ENCODE data around the gene SLC1A2.

Gene SLC1A2

GRCh38 chr11:35218956-35219355, 200.4 kb downstream of the SLC1A2 start:
- DNase-seq (ENCODE audit: low read depth): no peak
- no peak overlapping the region for H3K4me3 ChIP-seq (replicated peaks; ENCODE audit: low read depth, low read length)
- TF ChIP-seq CTCF (IDR thresholded peaks at IDR 0.05; ENCODE audit: low read length, missing control alignments): no peak

- H3K4me3 ChIP-seq (replicated peaks; ENCODE audit: low read depth, low read length): no peak overlapping the region
- no peak for DNase-seq (ENCODE audit: low read depth)
- TF ChIP-seq CTCF (IDR thresholded peaks at IDR 0.05; ENCODE audit: low read length, missing control alignments): no peak
Measured at GRCh38 chr11:35216962-35217678, 202.2 kb downstream of the SLC1A2 start.

GRCh38 chr11:35215945-35216344, 203.4 kb downstream of the SLC1A2 start:
- H3K4me3 ChIP-seq (replicated peaks; ENCODE audit: low read depth, low read length): no peak overlapping the region
- no peak for TF ChIP-seq CTCF (IDR thresholded peaks at IDR 0.05; ENCODE audit: low read length, missing control alignments)
- DNase-seq (ENCODE audit: low read depth): no peak

- no peak overlapping the region for H3K4me3 ChIP-seq (replicated peaks; ENCODE audit: low read depth, low read length)
- TF ChIP-seq CTCF (IDR thresholded peaks at IDR 0.05; ENCODE audit: low read length, missing control alignments): no peak
- peak; percentile 85 for DNase-seq (ENCODE audit: low read depth)
Measured at GRCh38 chr11:35214792-35215193, 204.6 kb downstream of the SLC1A2 start.

- no peak for TF ChIP-seq CTCF (IDR thresholded peaks at IDR 0.05; ENCODE audit: low read length, missing control alignments)
- no peak overlapping the region for H3K4me3 ChIP-seq (replicated peaks; ENCODE audit: low read depth, low read length)
- no peak for DNase-seq (ENCODE audit: low read depth)
Measured at GRCh38 chr11:35214226-35214770, 205.1 kb downstream of the SLC1A2 start.

GRCh38 chr11:35211952-35212351, 207.4 kb downstream of the SLC1A2 start:
- no peak for DNase-seq (ENCODE audit: low read depth)

More at GRCh38 chr11:35211952-35212351, 207.4 kb downstream of the SLC1A2 start:
- no peak overlapping the region for H3K4me3 ChIP-seq (replicated peaks; ENCODE audit: low read depth, low read length)
- TF ChIP-seq CTCF (IDR thresholded peaks at IDR 0.05; ENCODE audit: low read length, missing control alignments): no peak

All from fibroblast of pulmonary artery (primary cell).